Spleen (tissue), 7 donors: ENCODE results near the gene MAST2.

Experiments used
- POLR2A ChIP-seq, 3 donors: fragments of 450-650 bp; IDR thresholded peaks; one replicate each; pipeline ENCODE4 v1.5.1; 2017; ENCODE audit warnings: antibody characterized with exemption in 3 of 3, mild to moderate bottlenecking in 1 of 3
- TF ChIP-seq, protein P1 (sequence below), 11 experiments: fragments of 200-600 bp in 7 of 11; fragments of 450-650 bp in 4 of 11; sonication (generic) in 4 of 11; IDR thresholded peaks in 8 of 11; conservative IDR thresholded peaks in 3 of 11; 1 replicate in 7 of 11; 2 replicates in 4 of 11; pipeline versions ENCODE4 v1.4.0 to v1.8.0; 2016 to 2021; ENCODE audit warnings: antibody characterized with exemption in 11 of 11, inconsistent platforms in 4 of 11, mild to moderate bottlenecking in 1 of 11
- donor health status: DM: no; HTN: no; CAD: no; lungs with moderate emphysema.
- donor health status: DM: no; HTN: no; CAD: no.
- donor health status: DM: no; HTN: no; CAD: no.

DNA sequence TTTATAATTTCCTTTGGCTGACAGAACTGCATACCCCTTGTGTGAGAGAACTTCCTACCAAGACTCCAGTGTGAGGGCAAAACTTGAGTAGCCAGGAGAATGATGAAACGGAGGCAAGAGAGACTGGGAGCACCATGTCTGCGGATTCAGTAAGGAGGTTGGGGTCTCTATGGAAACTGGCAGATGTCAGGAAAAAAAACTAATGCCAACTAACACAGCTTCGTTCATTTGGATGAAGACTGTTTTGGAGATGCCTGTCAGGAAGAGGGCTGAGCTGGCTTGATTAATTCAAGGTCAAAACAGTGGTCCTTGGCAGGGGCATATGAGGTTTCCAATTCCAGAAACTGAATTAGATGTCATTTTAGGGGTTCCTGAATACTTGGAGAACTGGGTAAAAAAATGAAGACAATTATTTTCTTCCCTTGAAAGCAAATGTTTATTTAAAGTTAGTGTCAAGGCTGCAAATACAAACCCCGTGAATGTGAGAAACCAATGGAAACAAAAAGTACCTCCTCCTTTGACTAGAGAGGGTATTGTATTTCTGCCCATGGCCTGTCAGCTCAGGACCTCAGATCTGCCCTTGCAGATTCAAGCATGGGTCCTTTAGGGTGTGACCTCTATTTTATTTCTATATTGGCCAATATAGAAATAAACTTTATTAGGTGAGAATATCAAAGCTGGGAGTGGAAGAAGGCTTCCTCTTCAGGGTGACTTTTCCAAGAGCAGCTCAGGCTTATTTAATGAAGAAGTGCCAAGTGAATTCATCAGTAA is 110.5 kb downstream of the MAST2 start:
- TF ChIP-seq, protein P1, sequence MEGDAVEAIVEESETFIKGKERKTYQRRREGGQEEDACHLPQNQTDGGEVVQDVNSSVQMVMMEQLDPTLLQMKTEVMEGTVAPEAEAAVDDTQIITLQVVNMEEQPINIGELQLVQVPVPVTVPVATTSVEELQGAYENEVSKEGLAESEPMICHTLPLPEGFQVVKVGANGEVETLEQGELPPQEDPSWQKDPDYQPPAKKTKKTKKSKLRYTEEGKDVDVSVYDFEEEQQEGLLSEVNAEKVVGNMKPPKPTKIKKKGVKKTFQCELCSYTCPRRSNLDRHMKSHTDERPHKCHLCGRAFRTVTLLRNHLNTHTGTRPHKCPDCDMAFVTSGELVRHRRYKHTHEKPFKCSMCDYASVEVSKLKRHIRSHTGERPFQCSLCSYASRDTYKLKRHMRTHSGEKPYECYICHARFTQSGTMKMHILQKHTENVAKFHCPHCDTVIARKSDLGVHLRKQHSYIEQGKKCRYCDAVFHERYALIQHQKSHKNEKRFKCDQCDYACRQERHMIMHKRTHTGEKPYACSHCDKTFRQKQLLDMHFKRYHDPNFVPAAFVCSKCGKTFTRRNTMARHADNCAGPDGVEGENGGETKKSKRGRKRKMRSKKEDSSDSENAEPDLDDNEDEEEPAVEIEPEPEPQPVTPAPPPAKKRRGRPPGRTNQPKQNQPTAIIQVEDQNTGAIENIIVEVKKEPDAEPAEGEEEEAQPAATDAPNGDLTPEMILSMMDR (IDR thresholded peaks at IDR 0.05 in 8 of 11, conservative IDR thresholded peaks at IDR 0.05 in 3 of 11): no peak
- no peak for TF ChIP-seq POLR2A (IDR thresholded peaks at IDR 0.05)
